H1 (cell line): ENCODE measurements around the gene PDE4D. TPM values are rescaled to one million over a fixed set of nuclear protein-coding genes. Genes with fewer than 3 reads are reported as not detected.

Experiments used
- CTCF ChIA-PET: fragments of 300-600 bp; sonication (Branson Sonifier 250); formaldehyde crosslinking; loops from one replicate; lab custom pipeline; 2021; ENCODE audit not compliant: partially characterized antibody; lab: Charles Lee
- POLR2A ChIA-PET: fragments of 300-600 bp; sonication (Branson Sonifier 250); formaldehyde crosslinking; loops from one replicate; lab custom pipeline; 2021; ENCODE audit warnings: inconsistent platforms; ENCODE audit not compliant: partially characterized antibody; lab: Charles Lee
- DNase-seq, 2 experiments: peaks; one replicate each; pipeline versions ENCODE4 v3.0.0 to v3.0.0-alpha.2; 2010 to 2022; ENCODE audit warnings: low spot score in 2 of 2, low read depth in 1 of 2, mixed read lengths in 1 of 2
- FAIRE-seq: peaks from 2 replicates; lab custom pipeline; 2011; peaks lifted over from hg19 to GRCh38; lab: Jason Lieb, UNC
- H2AFZ ChIP-seq: 2 replicates; pipeline ENCODE4 v1.8.1; 2012; ENCODE audit warnings: low read length, inconsistent platforms
- H2AK5ac ChIP-seq: 2 replicates; pipeline ENCODE4 v1.6.1; 2013; ENCODE audit warnings: low read depth, low read length
- H2BK120ac ChIP-seq: replicated peaks from 2 replicates; pipeline ENCODE3; 2013; ENCODE audit warnings: low read depth, low read length, inconsistent platforms
- H2BK12ac ChIP-seq: 2 replicates; pipeline ENCODE4 v1.6.1; 2013; ENCODE audit warnings: low read depth, low read length
- H2BK15ac ChIP-seq: 2 replicates; pipeline ENCODE4 v1.6.1; 2013; ENCODE audit warnings: low read length
- H2BK20ac ChIP-seq: 2 replicates; pipeline ENCODE4 v1.6.1; 2013; ENCODE audit warnings: low read length
- H2BK5ac ChIP-seq: 2 replicates; pipeline ENCODE4 v1.6.1; 2013; ENCODE audit warnings: low read depth, low read length
- H3K14ac ChIP-seq: 2 replicates; pipeline ENCODE4 v1.6.1; 2013; ENCODE audit warnings: inconsistent platforms; ENCODE audit not compliant: insufficient read length
- H3K18ac ChIP-seq: 2 replicates; pipeline ENCODE4 v1.6.1; 2013; ENCODE audit warnings: low read length; ENCODE audit errors: extremely low read depth
- H3K23ac ChIP-seq: 2 replicates; pipeline ENCODE4 v1.6.1; 2013; ENCODE audit warnings: inconsistent platforms; ENCODE audit not compliant: insufficient read length
- H3K23me2 ChIP-seq: 2 replicates; pipeline ENCODE4 v1.6.1; 2013; ENCODE audit warnings: low read depth, low read length
- H3K27ac ChIP-seq: 2 replicates; pipeline ENCODE4 v1.6.1; 2011; ENCODE audit warnings: low read depth, low read length, inconsistent platforms
- H3K27me3 ChIP-seq, 4 experiments: replicated peaks in 1 of 4; 1 replicate in 1 of 4; 2 replicates in 3 of 4; pipeline versions ENCODE4 v1.6.1 to v1.8.1; 2011 to 2013; ENCODE audit warnings: low read length in 3 of 4, mild to moderate bottlenecking in 3 of 4, inconsistent platforms in 2 of 4, mixed read lengths in 2 of 4, moderate library complexity in 1 of 4; ENCODE audit not compliant: control insufficient read depth in 3 of 4, insufficient read depth in 3 of 4; ENCODE audit errors: extremely low read depth in 1 of 4
- H3K36me3 ChIP-seq, 4 experiments: 2 replicates each; pipeline versions ENCODE4 v1.6.1 to v1.8.1; 2011 to 2013; ENCODE audit warnings: mild to moderate bottlenecking in 4 of 4, low read length in 3 of 4, moderate library complexity in 2 of 4, control low read depth in 1 of 4, inconsistent platforms in 1 of 4; ENCODE audit not compliant: insufficient read depth in 4 of 4, control insufficient read depth in 2 of 4
- H3K4ac ChIP-seq: replicated peaks from 2 replicates; pipeline ENCODE3; 2013; ENCODE audit warnings: low read length, low read depth, mixed read lengths, inconsistent platforms; ENCODE audit not compliant: insufficient read length
- H3K4me1 ChIP-seq, 4 experiments: replicated peaks in 1 of 4; 1 replicate in 1 of 4; 2 replicates in 3 of 4; pipeline versions ENCODE4 v1.6.1 to v1.8.1; 2011 to 2013; ENCODE audit warnings: low read length in 3 of 4, inconsistent platforms in 2 of 4, mixed read lengths in 1 of 4; ENCODE audit not compliant: insufficient read depth in 4 of 4, control insufficient read depth in 3 of 4
- H3K4me2 ChIP-seq, 2 experiments: 2 replicates each; pipeline versions ENCODE4 v1.6.1 to v1.8.1; 2011 to 2013; ENCODE audit warnings: low read depth in 2 of 2, low read length in 2 of 2, control low read depth in 1 of 2, inconsistent platforms in 1 of 2, mild to moderate bottlenecking in 1 of 2; ENCODE audit not compliant: insufficient read depth in 1 of 2
- H3K4me3 ChIP-seq, 4 experiments: fragments of 200-600, 300-600 bp in 1 of 4; sonication (generic), shearing (Covaris generic), sonication (Bioruptor Twin) in 1 of 4; 2 replicates each; pipeline versions ENCODE4 v1.5.1 to v1.8.1; 2011 to 2016; ENCODE audit warnings: low read length in 4 of 4, low read depth in 3 of 4, control low read depth in 2 of 4, inconsistent platforms in 2 of 4, mild to moderate bottlenecking in 2 of 4, mixed read lengths in 1 of 4, moderate library complexity in 1 of 4; ENCODE audit not compliant: insufficient read depth in 2 of 4; ENCODE audit errors: extremely low read depth in 1 of 4
- H3K56ac ChIP-seq: replicated peaks from 2 replicates; pipeline ENCODE3; 2013; ENCODE audit warnings: low read depth, mild to moderate bottlenecking, mixed read lengths, low read length, inconsistent platforms; ENCODE audit not compliant: insufficient read length
- H3K79me1 ChIP-seq: 2 replicates; pipeline ENCODE4 v1.6.1; 2013; ENCODE audit warnings: low read depth, low read length, control low read depth
- H3K79me2 ChIP-seq, 2 experiments: 2 replicates each; pipeline versions ENCODE4 v1.6.1 to v1.8.1; 2012 to 2013; ENCODE audit warnings: low read length in 2 of 2, mild to moderate bottlenecking in 2 of 2, inconsistent platforms in 1 of 2; ENCODE audit not compliant: insufficient read depth in 2 of 2, control insufficient read depth in 1 of 2
- H3K9ac ChIP-seq, 4 experiments: replicated peaks in 1 of 4; 1 replicate in 1 of 4; 2 replicates in 3 of 4; pipeline versions ENCODE4 v1.6.1 to v1.8.1; 2011 to 2013; ENCODE audit warnings: low read depth in 3 of 4, low read length in 3 of 4, control low read depth in 2 of 4, mild to moderate bottlenecking in 2 of 4, moderate library complexity in 2 of 4, inconsistent platforms in 1 of 4; ENCODE audit errors: extremely low read depth in 1 of 4
- H3K9me3 ChIP-seq, 2 experiments: 2 replicates each; pipeline versions ENCODE4 v1.6.1 to v1.8.1; 2012 to 2013; ENCODE audit warnings: mild to moderate bottlenecking in 2 of 2, moderate library complexity in 2 of 2, control low read depth in 1 of 2, inconsistent platforms in 1 of 2, low read depth in 1 of 2, low read length in 1 of 2, mixed read lengths in 1 of 2; ENCODE audit not compliant: insufficient read depth in 2 of 2
- H4K20me1 ChIP-seq, 2 experiments: replicated peaks in 1 of 2; 2 replicates each; pipeline versions ENCODE3 to v1.8.1; 2011 to 2013; ENCODE audit warnings: inconsistent platforms in 2 of 2, low read length in 2 of 2, mild to moderate bottlenecking in 1 of 2; ENCODE audit not compliant: insufficient read depth in 2 of 2, control insufficient read depth in 1 of 2
- H4K5ac ChIP-seq: 2 replicates; pipeline ENCODE4 v1.6.1; 2013; ENCODE audit warnings: low read length, low read depth, mixed read lengths, inconsistent platforms; ENCODE audit not compliant: insufficient read length
- H4K8ac ChIP-seq: 2 replicates; pipeline ENCODE4 v1.8.0; 2013; ENCODE audit warnings: mild to moderate bottlenecking, moderate library complexity, low read length, inconsistent platforms; ENCODE audit not compliant: insufficient read depth; ENCODE audit errors: extremely low read depth
- H4K91ac ChIP-seq: replicated peaks from 2 replicates; pipeline ENCODE3; 2013; ENCODE audit warnings: low read length, mixed read lengths, inconsistent platforms; ENCODE audit not compliant: insufficient read length
- ASH2L ChIP-seq: fragments of 200-600, 300-600 bp; sonication (generic); IDR thresholded peaks from one replicate; pipeline ENCODE4 v1.7.1; 2017; ENCODE audit warnings: low read length
- ATF3 ChIP-seq: IDR thresholded peaks from 2 replicates; pipeline ENCODE4 v1.6.1; 2011; ENCODE audit warnings: low read depth, mild to moderate bottlenecking, low read length; ENCODE audit not compliant: insufficient read depth
- CHD2 ChIP-seq: IDR thresholded peaks from 2 replicates; pipeline ENCODE4 v1.6.1; 2012; ENCODE audit warnings: low read length, improper control_type of control experiment
- CTBP2 ChIP-seq: IDR thresholded peaks from 2 replicates; pipeline ENCODE4 v1.7.0; 2011; ENCODE audit warnings: borderline replicate concordance, mild to moderate bottlenecking, moderate library complexity, mixed read lengths, low read length; ENCODE audit not compliant: insufficient read depth, insufficient read length
- EZH2 ChIP-seq: fragments of 200-600 bp; sonication (generic); IDR thresholded peaks from 2 replicates; pipeline ENCODE4 v1.7.1; 2012; ENCODE audit warnings: low read depth, mild to moderate bottlenecking, moderate library complexity, low read length, inconsistent platforms; ENCODE audit not compliant: severe bottlenecking
- GABPA ChIP-seq: IDR thresholded peaks from 2 replicates; pipeline ENCODE4 v1.6.1; 2011; ENCODE audit warnings: mild to moderate bottlenecking, low read length, moderate library complexity, borderline replicate concordance; ENCODE audit not compliant: insufficient read depth
- MAFK ChIP-seq: IDR thresholded peaks from 2 replicates; pipeline ENCODE4 v1.6.1; 2012; ENCODE audit warnings: low read depth, mild to moderate bottlenecking, improper control_type of control experiment, low read length
- MAX ChIP-seq: IDR thresholded peaks from 2 replicates; pipeline ENCODE4 v1.6.1; 2012; ENCODE audit warnings: inconsistent platforms
- NANOG ChIP-seq: IDR thresholded peaks from 2 replicates; pipeline ENCODE4 v1.6.1; 2011; ENCODE audit warnings: low read length, low read depth, mild to moderate bottlenecking, inconsistent platforms; ENCODE audit not compliant: insufficient read depth, poor library complexity, severe bottlenecking
- RXRA ChIP-seq: IDR thresholded peaks from 2 replicates; pipeline ENCODE4 v1.6.1; 2011; ENCODE audit warnings: low read depth, mild to moderate bottlenecking, low read length, moderate library complexity; ENCODE audit not compliant: insufficient read depth
- SP4 ChIP-seq: IDR thresholded peaks from 2 replicates; pipeline ENCODE4 v1.6.1; 2012; ENCODE audit warnings: low read length, inconsistent platforms
- SUZ12 ChIP-seq: fragments of 200-600 bp; sonication (generic); IDR thresholded peaks from 2 replicates; pipeline ENCODE4 v1.6.1; 2012; ENCODE audit warnings: mild to moderate bottlenecking, inconsistent platforms, low read length, moderate library complexity, mixed read lengths
- TEAD4 ChIP-seq: IDR thresholded peaks from 2 replicates; pipeline ENCODE4 v1.6.1; 2012; ENCODE audit warnings: low read depth, low read length, inconsistent platforms, mixed read lengths
- YY1 ChIP-seq: IDR thresholded peaks from 2 replicates; pipeline ENCODE4 v1.6.1; 2011; ENCODE audit warnings: low read depth, mild to moderate bottlenecking, low read length
- WGBS, 2 experiments: shearing (Covaris generic) in 1 of 2; methylation state at CpG; one replicate each; pipeline versions ENCODE4 v1.1.6 to v1.1.7; 2013 to 2015; ENCODE audit warnings: low lambda C conversion rate in 2 of 2, mixed read lengths in 2 of 2, inconsistent platforms in 1 of 2, low coverage in 1 of 2, missing lambda C conversion rate in 1 of 2; ENCODE audit not compliant: insufficient replicate concordance in 2 of 2, insufficient coverage in 1 of 2, insufficient read length in 1 of 2; ENCODE audit errors: extremely low coverage in 1 of 2, missing lambda C conversion rate in 1 of 2; 5-methylcytosine and 5-hydroxymethylcytosine counted together
- polyA plus RNA-seq, 7 experiments: library from polyadenylated mRNA; depleted of rRNA in 3 of 7; stranded (reverse) in 5 of 7; unstranded in 2 of 7; fragments of >200 nt in 5 of 7; fragments of 200-250 nt in 2 of 7; gene quantifications; 1 replicate in 5 of 7; 2 replicates in 1 of 7; 4 replicates in 1 of 7; pipeline versions ENCODE4 v1.2.1 to v1.2.3, GENCODE V29; 2011 to 2013; ENCODE audit warnings: missing spikeins in 2 of 7, mixed read lengths in 2 of 7
- total RNA-seq: library from RNA; stranded (reverse); fragmentation: NEBNext Ultra II Directional; extraction: Animal tissue kit (Norgen Biotek cat#: 25700); gene quantifications from 2 replicates; pipeline ENCODE4 v1.2.1, GENCODE V29; 2021

Gene PDE4D
- total and polyA plus RNA-seq, 2 of the 8 experiments (the other 6 are each of a cell fraction or from before 2014, with no cell fraction given): 2.3 to 3.7 TPM

- DNase-seq: no peak
- FAIRE-seq: no peak
- H3K4ac ChIP-seq: no peak overlapping the region
- H2BK120ac ChIP-seq: no peak overlapping the region
- H3K9ac ChIP-seq: no peak overlapping the region
- no peaks in the 10 kb centered on the region for H3K23me2 ChIP-seq
- H2BK12ac ChIP-seq: no peak overlapping the region
- H3K4me2 ChIP-seq: no peak overlapping the region
- peaks cover 0 to 2% (median 0%) of the 10 kb centered on the region in 4 experiments; a peak in 1 of 8 replicates for H3K36me3 ChIP-seq
- POLR2A ChIA-PET: no interaction called here
- no peak overlapping the region for H3K56ac ChIP-seq
- no peaks in the 10 kb centered on the region for H3K27me3 ChIP-seq
- no peaks in the 10 kb centered on the region for H3K4me1 ChIP-seq
- H3K9me3 ChIP-seq: peaks cover 6 to 12% of the 10 kb centered on the region in 2 experiments; a peak in 2 of 4 replicates
- H3K14ac ChIP-seq: no peak overlapping the region
- H2AK5ac ChIP-seq: no peak overlapping the region
- H3K18ac ChIP-seq: no peak overlapping the region
- WGBS, 2 experiments: 80 to 94% methylated on average over 1 of the region's 1 CpG
- no peaks in the 10 kb centered on the region for H3K79me1 ChIP-seq
- no peak overlapping the region for H4K5ac ChIP-seq
- H2BK5ac ChIP-seq: no peak overlapping the region
- CTCF ChIA-PET: interaction anchor here (1.2 to 6.5 kb wide), 10 partner anchors 10 to 407 kb away, joined by 4 to 42 read pairs (median 16); no protein-coding TSS in a partner anchor
- no peaks in the 10 kb centered on the region for H4K20me1 ChIP-seq
- H4K91ac ChIP-seq: no peak overlapping the region
- no peak overlapping the region for H3K4me3 ChIP-seq
- no peak overlapping the region for H2BK20ac ChIP-seq
- H2AFZ ChIP-seq: no peak overlapping the region
- no peak overlapping the region for H2BK15ac ChIP-seq
- H4K8ac ChIP-seq: no peak overlapping the region
- H3K23ac ChIP-seq: no peak overlapping the region
- no peak overlapping the region for H3K27ac ChIP-seq
- H3K79me2 ChIP-seq: no peaks in the 10 kb centered on the region
- no peak for TF ChIP-seq GABPA
- TF ChIP-seq TEAD4: no peak
- no peak for TF ChIP-seq ASH2L
- no peak for TF ChIP-seq SP4
- no peak for TF ChIP-seq SUZ12
- TF ChIP-seq CTBP2: no peak
- no peak for TF ChIP-seq RXRA
- no peak for TF ChIP-seq EZH2
- no peak for TF ChIP-seq MAX
- no peak for TF ChIP-seq NANOG
- TF ChIP-seq CHD2: no peak
- TF ChIP-seq YY1: no peak
- no peak for TF ChIP-seq ATF3
- no peak for TF ChIP-seq MAFK
Measured at GRCh38 chr5:59391576-59391975, 501.9 kb downstream of the PDE4D start.
